Left lung (tissue), 14 donors: ENCODE results near the gene NAA38. TPM values are rescaled to one million over a fixed set of nuclear protein-coding genes. Genes with fewer than 3 reads are reported as not detected.

Source experiments
- ATAC-seq: fragments of 200-7000 bp; cut with Tn5 transposase; one replicate; pipeline ENCODE4 v1.9.1; 2020; ENCODE audit warnings: moderate library complexity
- DNase-seq, 4 donors: peaks; one replicate each; pipeline ENCODE4 v3.0.0-alpha.2; 2013 to 2020
- H3K27ac ChIP-seq, 2 donors: fragments of 200-600 bp; sonication (generic) in 1 of 2; one replicate each; pipeline versions ENCODE4 v1.5.0 to v1.8.0; 2020 to 2021
- H3K27me3 ChIP-seq, 2 donors: fragments of 200-600 bp; sonication (generic) in 1 of 2; one replicate each; pipeline versions ENCODE4 v1.5.0 to v1.8.0; 2020 to 2021
- H3K36me3 ChIP-seq, 2 donors: fragments of 200-600 bp; sonication (generic) in 1 of 2; one replicate each; pipeline versions ENCODE4 v1.5.0 to v1.8.0; 2020 to 2021
- H3K4me1 ChIP-seq, 2 donors: fragments of 200-600 bp; one replicate each; pipeline ENCODE4 v1.8.0; 2021
- H3K4me3 ChIP-seq, 2 donors: fragments of 200-600 bp; sonication (generic) in 1 of 2; one replicate each; pipeline versions ENCODE4 v1.5.0 to v1.8.0; 2020 to 2021; ENCODE audit warnings: mild to moderate bottlenecking in 1 of 2
- H3K9me3 ChIP-seq, 2 donors: fragments of 200-600 bp; sonication (generic) in 1 of 2; one replicate each; pipeline versions ENCODE4 v1.5.0 to v1.8.0; 2020 to 2021
- intact Hi-C, 2 donors: fragments of 100-400 bp; cut with DNase I; formaldehyde crosslinking; loops; one replicate each; pipeline versions ENCODE4 v1.11.2 to v1.14.2; 2022
- long read RNA-seq, 12 donors: library from polyadenylated mRNA in 2 of 12; unstranded in 2 of 12; transcript quantifications; one replicate each; pipeline ENCODE4 v2.0.0 and lab custom pipeline, GENCODE V29; 2019 to 2026
- polyA plus RNA-seq, 6 donors: library from polyadenylated mRNA; unstranded; fragments of 120-200 nt; gene quantifications; one replicate each; pipeline ENCODE4 v1.2.1, GENCODE V29; 2013; ENCODE audit not compliant: insufficient read length in 6 of 6
- total RNA-seq, 2 donors: library from RNA; stranded (reverse); fragmentation: NEBNext Ultra II Directional; extraction: Animal tissue kit (Norgen Biotek cat#: 25700); gene quantifications; one replicate each; pipeline ENCODE4 v1.2.1, GENCODE V29; 2021
- TF ChIP-seq, protein P1 (sequence below), 2 donors: fragments of 200-600 bp; sonication (generic) in 1 of 2; IDR thresholded peaks; one replicate each; pipeline versions ENCODE4 v1.5.0 to v1.8.0; 2021; ENCODE audit warnings: antibody characterized with exemption in 2 of 2
- donor health status: DM: no; HTN: yes; CAD: no.
- donor health status: DM: no; HTN: no; CAD: no.

The NAA38 gene, protein sequence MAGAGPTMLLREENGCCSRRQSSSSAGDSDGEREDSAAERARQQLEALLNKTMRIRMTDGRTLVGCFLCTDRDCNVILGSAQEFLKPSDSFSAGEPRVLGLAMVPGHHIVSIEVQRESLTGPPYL
- total RNA-seq = 10 to 100 TPM; 60.5 to 72.6 TPM
- 10 to 100 TPM; 56.3 to 95.7 (median 76.9) TPM for polyA plus RNA-seq
- long read RNA-seq, donor 1, transcript NAA38-206 (2 exons, 424 nt) = minor isoform, 14 of 574 reads
- long read RNA-seq, donor 1, transcript NAA38-203 (3 exons, 553 nt) = minor isoform, 7 of 574 reads
- long read RNA-seq, donor 1, transcript NAA38-201 (2 exons, 999 nt) = major isoform, 66 of 574 reads
- long read RNA-seq, donor 1, transcript NAA38-205 (3 exons, 852 nt) = minor isoform, 51 of 574 reads
- long read RNA-seq, donor 1, partial matches to known transcripts = 384 of 574 reads
- long read RNA-seq, donor 1, other reads (novel, unspliced or antisense) = 51 of 574 reads
- long read RNA-seq, donor 2, transcript NAA38-205 (3 exons, 852 nt) = minor isoform, 26 of 124 reads
- long read RNA-seq, donor 2, transcript NAA38-201 (2 exons, 999 nt) = major isoform, 37 of 124 reads
- long read RNA-seq, donor 2, transcript NAA38-206 (2 exons, 424 nt) = minor isoform, 15 of 124 reads
- long read RNA-seq, donor 2, partial matches to known transcripts = 8 of 124 reads
- long read RNA-seq, donor 2, other reads (novel, unspliced or antisense) = 33 of 124 reads
- long read RNA-seq, donor 3, transcript NAA38-205 (3 exons, 852 nt) = minor isoform, 33 of 125 reads
- long read RNA-seq, donor 3, transcript NAA38-206 (2 exons, 424 nt) = minor isoform, 5 of 125 reads
- long read RNA-seq, donor 3, transcript NAA38-201 (2 exons, 999 nt) = major isoform, 36 of 125 reads
- long read RNA-seq, donor 3, transcript NAA38-203 (3 exons, 553 nt) = minor isoform, 5 of 125 reads
- long read RNA-seq, donor 3, partial matches to known transcripts = 0 of 125 reads
- long read RNA-seq, donor 3, other reads (novel, unspliced or antisense) = 46 of 125 reads
- long read RNA-seq, donor 4, transcript NAA38-201 (2 exons, 999 nt) = minor isoform, 43 of 118 reads
- long read RNA-seq, donor 4, transcript NAA38-205 (3 exons, 852 nt) = major isoform, 50 of 118 reads
- long read RNA-seq, donor 4, partial matches to known transcripts = 0 of 118 reads
- long read RNA-seq, donor 4, other reads (novel, unspliced or antisense) = 17 of 118 reads
- long read RNA-seq, donor 5, transcript NAA38-201 (2 exons, 999 nt) = major isoform, 55 of 435 reads
- long read RNA-seq, donor 5, transcript NAA38-206 (2 exons, 424 nt) = minor isoform, 7 of 435 reads
- long read RNA-seq, donor 5, transcript NAA38-205 (3 exons, 852 nt) = minor isoform, 34 of 435 reads
- long read RNA-seq, donor 5, partial matches to known transcripts = 256 of 435 reads
- long read RNA-seq, donor 5, other reads (novel, unspliced or antisense) = 80 of 435 reads
- long read RNA-seq, donor 6, transcript NAA38-201 (2 exons, 999 nt) = major isoform, 56 of 255 reads
- long read RNA-seq, donor 6, transcript NAA38-203 (3 exons, 553 nt) = minor isoform, 5 of 255 reads
- long read RNA-seq, donor 6, transcript NAA38-205 (3 exons, 852 nt) = minor isoform, 48 of 255 reads
- long read RNA-seq, donor 6, transcript NAA38-206 (2 exons, 424 nt) = minor isoform, 13 of 255 reads
- long read RNA-seq, donor 6, partial matches to known transcripts = 53 of 255 reads
- long read RNA-seq, donor 6, other reads (novel, unspliced or antisense) = 79 of 255 reads
- long read RNA-seq, donor 7, transcript NAA38-201 (2 exons, 999 nt) = major isoform, 33 of 228 reads
- long read RNA-seq, donor 7, transcript NAA38-206 (2 exons, 424 nt) = minor isoform, 7 of 228 reads
- long read RNA-seq, donor 7, transcript NAA38-205 (3 exons, 852 nt) = minor isoform, 26 of 228 reads
- long read RNA-seq, donor 7, partial matches to known transcripts = 145 of 228 reads
- long read RNA-seq, donor 7, other reads (novel, unspliced or antisense) = 16 of 228 reads
- long read RNA-seq, donor 8, transcript NAA38-201 (2 exons, 999 nt) = major isoform, 24 of 84 reads
- long read RNA-seq, donor 8, transcript NAA38-206 (2 exons, 424 nt) = minor isoform, 7 of 84 reads
- long read RNA-seq, donor 8, transcript NAA38-205 (3 exons, 852 nt) = minor isoform, 22 of 84 reads
- long read RNA-seq, donor 8, partial matches to known transcripts = 5 of 84 reads
- long read RNA-seq, donor 8, other reads (novel, unspliced or antisense) = 24 of 84 reads
- long read RNA-seq, donor 9 = 0 reads
- long read RNA-seq, donor 10, transcript NAA38-206 (2 exons, 424 nt) = minor isoform, 7 of 122 reads
- long read RNA-seq, donor 10, transcript NAA38-201 (2 exons, 999 nt) = minor isoform, 34 of 122 reads
- long read RNA-seq, donor 10, transcript NAA38-205 (3 exons, 852 nt) = major isoform, 64 of 122 reads
- long read RNA-seq, donor 10, partial matches to known transcripts = 1 of 122 reads
- long read RNA-seq, donor 10, other reads (novel, unspliced or antisense) = 14 of 122 reads
- long read RNA-seq, donor 11 = 0 reads
- long read RNA-seq, donor 12, transcript NAA38-205 (3 exons, 852 nt) = minor isoform, 16 of 304 reads
- long read RNA-seq, donor 12, transcript NAA38-201 (2 exons, 999 nt) = major isoform, 22 of 304 reads
- long read RNA-seq, donor 12, partial matches to known transcripts = 246 of 304 reads
- long read RNA-seq, donor 12, other reads (novel, unspliced or antisense) = 20 of 304 reads

DNA sequence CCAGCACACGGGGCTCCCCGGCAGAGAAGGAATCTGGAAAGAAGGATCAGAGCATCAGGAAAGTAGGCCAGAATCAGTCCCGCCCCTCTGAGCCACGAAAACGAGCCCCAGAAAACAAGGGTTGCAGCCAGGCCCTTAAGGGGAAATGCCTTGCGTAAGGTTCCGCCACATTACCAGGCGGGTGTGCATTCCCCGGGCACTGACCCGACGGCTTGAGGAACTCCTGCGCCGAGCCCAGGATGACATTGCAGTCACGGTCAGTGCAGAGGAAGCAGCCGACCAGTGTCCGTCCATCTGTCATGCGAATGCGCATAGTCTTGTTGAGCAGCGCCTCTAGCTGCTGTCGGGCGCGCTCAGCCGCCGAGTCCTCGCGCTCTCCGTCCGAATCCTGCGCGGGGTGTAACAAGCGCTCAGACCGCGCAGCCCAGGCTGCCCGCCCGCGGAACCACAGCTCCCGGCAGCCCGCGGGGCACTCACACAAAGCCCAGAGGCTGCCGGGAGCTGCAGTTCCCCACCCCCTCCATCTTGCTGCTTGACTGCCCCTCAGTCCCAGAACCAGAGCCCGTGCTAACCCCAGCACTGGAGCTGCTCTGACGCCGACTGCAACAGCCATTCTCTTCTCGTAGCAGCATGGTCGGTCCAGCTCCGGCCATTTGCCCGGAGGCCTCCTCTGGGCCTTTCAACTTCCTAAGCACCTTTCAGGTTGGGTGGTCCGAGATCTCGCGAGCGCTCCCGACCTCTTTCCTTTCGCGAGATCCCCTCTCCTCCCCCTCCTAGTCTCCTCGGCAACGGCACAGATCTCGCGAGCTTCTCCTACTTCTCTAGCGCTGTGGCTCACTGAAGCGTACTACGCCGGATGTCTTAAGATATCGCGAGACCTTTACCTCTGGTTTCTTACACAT is at the start of gene NAA38:
NAA38 (minus strand) TSS at position 749 of the 902 bp plus-strand sequence; CDS start at position 653, 96 bp downstream.
- H3K4me3 ChIP-seq = peak within 1 kb of the TSS; percentile 61 to 69
- intact Hi-C loops = no loop called here
- no peaks in the 10 kb centered on the region for H3K27me3 ChIP-seq
- no peaks in the 10 kb centered on the region for H3K9me3 ChIP-seq
- ATAC-seq = peak; percentile 89
- TF ChIP-seq, protein P1, sequence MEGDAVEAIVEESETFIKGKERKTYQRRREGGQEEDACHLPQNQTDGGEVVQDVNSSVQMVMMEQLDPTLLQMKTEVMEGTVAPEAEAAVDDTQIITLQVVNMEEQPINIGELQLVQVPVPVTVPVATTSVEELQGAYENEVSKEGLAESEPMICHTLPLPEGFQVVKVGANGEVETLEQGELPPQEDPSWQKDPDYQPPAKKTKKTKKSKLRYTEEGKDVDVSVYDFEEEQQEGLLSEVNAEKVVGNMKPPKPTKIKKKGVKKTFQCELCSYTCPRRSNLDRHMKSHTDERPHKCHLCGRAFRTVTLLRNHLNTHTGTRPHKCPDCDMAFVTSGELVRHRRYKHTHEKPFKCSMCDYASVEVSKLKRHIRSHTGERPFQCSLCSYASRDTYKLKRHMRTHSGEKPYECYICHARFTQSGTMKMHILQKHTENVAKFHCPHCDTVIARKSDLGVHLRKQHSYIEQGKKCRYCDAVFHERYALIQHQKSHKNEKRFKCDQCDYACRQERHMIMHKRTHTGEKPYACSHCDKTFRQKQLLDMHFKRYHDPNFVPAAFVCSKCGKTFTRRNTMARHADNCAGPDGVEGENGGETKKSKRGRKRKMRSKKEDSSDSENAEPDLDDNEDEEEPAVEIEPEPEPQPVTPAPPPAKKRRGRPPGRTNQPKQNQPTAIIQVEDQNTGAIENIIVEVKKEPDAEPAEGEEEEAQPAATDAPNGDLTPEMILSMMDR (IDR thresholded peaks at IDR 0.05) = peak in 1 of 2 donors; percentile 16
- DNase-seq = peak; percentile 95 to 100 (median 98)
- H3K4me1 ChIP-seq = peaks cover 24 to 50% of the 10 kb centered on the region in 2 donors
- H3K27ac ChIP-seq = peak within 1 kb of the TSS; percentile 92 to 99
- H3K36me3 ChIP-seq = peaks cover 0 to 50% of the 10 kb centered on the region in 2 donors

DNA sequence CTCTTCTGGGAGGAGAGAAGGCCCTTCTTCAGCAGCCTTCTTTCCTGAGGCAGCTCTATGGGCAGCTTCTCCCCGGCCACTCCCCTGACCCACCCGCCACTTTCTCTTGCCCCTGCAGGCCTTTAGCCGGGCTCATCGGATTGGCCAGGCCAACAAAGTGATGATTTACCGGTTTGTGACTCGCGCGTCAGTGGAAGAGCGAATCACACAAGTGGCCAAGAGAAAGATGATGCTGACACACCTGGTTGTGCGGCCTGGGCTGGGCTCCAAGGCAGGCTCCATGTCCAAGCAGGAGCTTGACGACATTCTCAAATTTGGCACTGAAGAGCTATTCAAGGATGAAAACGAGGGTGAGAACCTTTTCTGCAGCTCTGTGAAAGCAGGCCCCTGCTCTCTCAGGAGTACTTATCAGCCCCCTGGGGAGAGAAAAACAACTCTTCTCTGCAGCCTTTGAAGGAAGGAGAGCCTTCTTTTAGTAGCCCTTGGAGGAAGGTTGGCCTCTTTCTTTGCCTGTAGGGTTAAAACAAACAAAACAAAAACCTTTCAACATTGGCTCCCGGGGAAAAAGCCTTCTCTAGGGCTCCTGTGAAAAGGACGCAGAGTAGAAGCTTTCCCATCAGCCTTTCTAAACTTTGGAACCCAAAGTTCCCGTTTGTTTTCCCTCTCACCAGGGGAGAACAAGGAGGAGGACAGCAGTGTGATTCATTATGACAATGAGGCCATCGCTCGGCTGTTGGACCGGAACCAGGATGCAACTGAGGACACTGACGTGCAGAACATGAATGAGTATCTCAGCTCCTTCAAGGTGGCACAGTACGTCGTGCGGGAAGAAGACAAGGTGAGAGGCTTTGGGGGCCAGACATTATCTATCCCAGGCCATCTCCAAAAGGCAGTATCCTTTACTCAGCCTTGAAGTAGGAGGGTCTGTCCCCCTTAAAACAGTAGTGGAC is 46.1 kb upstream of the NAA38 start:
- no peak for ATAC-seq
- TF ChIP-seq, protein P1 (IDR thresholded peaks at IDR 0.05) = no peak
- H3K36me3 ChIP-seq = peaks cover 0 to 100% of the 10 kb centered on the region in 2 donors
- H3K27me3 ChIP-seq = no peaks in the 10 kb centered on the region
- H3K27ac ChIP-seq = no peak overlapping the region
- DNase-seq = no peak
- H3K4me3 ChIP-seq = no peak overlapping the region
- H3K4me1 ChIP-seq = no peaks in the 10 kb centered on the region
- no peaks in the 10 kb centered on the region for H3K9me3 ChIP-seq
- intact Hi-C loops = no loop called here

DNA sequence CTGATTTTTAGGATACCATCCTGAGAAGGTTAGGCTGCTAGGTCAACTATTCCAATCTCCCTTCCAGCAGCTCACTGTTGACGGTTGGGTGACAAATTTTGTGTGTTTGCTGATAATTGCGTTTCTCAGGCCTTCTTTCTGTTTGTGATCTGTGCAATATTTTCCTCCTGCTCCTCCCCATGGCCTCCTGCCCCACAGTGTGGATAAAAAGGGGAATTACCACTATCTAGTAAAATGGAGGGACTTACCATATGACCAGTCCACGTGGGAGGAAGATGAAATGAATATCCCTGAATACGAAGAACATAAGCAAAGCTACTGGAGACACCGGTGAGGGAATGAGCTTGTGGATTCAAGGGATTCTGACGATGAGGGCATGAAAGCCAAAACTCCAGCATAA is 40.4 kb upstream of the NAA38 start:
- DNase-seq (peak in 1 of 4 donors; percentile 61), ATAC-seq (peak; percentile 75)
- intact Hi-C loops = no loop called here
- TF ChIP-seq, protein P1 (IDR thresholded peaks at IDR 0.05) = peak in 1 of 2 donors; percentile 18
- Histone ChIP-seq H3K27me3 (no peaks in the 10 kb centered on the region), H3K27ac (no peak overlapping the region), H3K36me3 (peaks cover 0 to 100% of the 10 kb centered on the region in 2 donors), H3K4me1 (no peaks in the 10 kb centered on the region), H3K4me3 (no peak overlapping the region), H3K9me3 (no peaks in the 10 kb centered on the region)
